Activated effector memory CD4-positive, alpha-beta T cell treated with Interleukin-2 at 50 U/mL for 16 hours (primary cell): ENCODE data around the gene EEF1B2.
"Not testable (repeated sequence)": the region's sequence is repeated elsewhere in the genome, so short reads cannot be mapped to it uniquely, and the experiment has no call there.

Source experiments
- DNase-seq: peaks from one replicate; pipeline ENCODE4 v3.0.0-alpha.2; 2020

EEF1B2 gene

DNA sequence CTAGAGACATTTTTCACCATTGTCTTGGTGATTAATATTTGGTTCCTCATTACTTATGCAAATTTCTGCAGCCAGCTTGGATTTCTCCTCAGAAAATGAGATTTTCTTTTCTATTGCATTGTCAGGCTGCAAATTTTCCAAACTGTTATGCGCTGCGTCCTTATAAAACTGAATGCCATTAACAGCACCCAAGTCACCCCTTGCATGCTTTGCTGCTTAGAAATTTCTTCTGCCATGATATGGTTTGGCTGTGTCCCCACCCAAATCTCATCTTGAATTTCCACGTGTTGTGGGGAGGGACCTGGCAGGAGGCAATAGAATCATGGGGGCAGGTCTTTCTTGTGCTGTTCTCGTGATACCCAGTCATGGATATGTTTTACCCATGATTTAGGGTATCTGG lies 8.5 kb downstream of the EEF1B2 start:
- not testable (repeated sequence) for DNase-seq

- not testable (repeated sequence) for DNase-seq
These were observed 12.1 kb downstream of the EEF1B2 start for GRCh38 chr2:206171624-206172397.

- no peak for DNase-seq
These were observed 13.5 kb downstream of the EEF1B2 start for GRCh38 chr2:206173147-206173546.

DNA sequence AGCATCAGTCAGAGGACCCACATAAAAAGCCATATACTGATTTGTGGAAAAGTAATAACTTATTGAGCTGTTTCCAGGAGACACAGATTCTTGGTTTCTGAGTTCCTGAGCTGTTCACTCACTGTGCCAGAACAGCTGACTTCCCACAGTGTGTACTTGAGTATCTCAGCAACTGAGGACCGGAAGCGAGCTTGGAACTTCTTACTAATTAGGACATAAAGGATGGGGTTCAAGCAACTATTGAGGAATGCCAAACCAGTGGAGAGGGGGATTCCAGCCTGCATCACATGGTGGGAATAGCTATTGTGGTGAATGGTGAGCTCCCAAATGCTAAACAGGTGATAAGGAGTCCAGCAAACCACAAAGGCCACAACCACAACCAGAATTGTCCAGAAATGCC lies 16.4 kb downstream of the EEF1B2 start:
- DNase-seq: no peak

DNA sequence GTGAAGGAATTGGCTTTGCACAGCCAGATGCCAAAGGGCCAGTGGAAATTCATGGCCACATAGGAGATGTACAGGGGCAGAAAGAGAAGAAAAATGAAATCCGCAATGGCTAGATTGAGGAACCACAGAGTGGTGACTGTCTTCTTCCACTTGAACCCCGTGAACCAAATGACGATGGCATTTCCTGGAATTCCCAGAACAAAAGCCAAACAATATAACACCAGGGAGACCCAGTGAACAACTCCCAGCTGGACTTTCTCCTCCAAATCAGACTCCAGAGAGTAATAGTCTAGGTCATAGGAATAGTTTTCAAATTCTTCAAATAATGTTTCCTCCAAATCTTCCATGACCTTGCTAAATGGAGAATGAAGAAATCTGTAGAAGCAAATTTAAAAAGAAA lies 17.2 kb downstream of the EEF1B2 start:
- no peak for DNase-seq

GRCh38 chr2:206181526-206181925 lies 21.8 kb downstream of the EEF1B2 start:
- not testable (repeated sequence) for DNase-seq

DNA sequence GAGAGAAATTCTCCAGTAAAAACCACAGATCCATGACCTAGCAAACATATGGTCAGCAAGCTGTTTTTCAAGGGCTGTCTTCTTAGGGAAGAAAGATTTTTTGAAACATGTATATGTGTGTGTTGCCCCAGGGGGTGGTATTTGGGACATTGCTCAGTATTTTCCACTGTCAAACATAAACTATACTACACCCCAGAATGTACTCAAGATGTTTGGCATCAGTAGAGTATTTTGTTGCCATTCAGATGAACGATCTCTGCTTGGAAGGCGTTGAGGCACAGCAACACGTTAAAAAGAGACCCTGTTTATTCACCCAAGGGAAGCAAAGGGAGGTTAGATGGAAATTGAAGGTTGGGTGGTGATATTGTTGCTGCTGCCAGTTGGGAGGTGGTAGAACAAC lies 30.0 kb downstream of the EEF1B2 start:
- DNase-seq: no peak

- no peak for DNase-seq
These were observed 30.4 kb downstream of the EEF1B2 start for GRCh38 chr2:206190111-206190510.

DNA sequence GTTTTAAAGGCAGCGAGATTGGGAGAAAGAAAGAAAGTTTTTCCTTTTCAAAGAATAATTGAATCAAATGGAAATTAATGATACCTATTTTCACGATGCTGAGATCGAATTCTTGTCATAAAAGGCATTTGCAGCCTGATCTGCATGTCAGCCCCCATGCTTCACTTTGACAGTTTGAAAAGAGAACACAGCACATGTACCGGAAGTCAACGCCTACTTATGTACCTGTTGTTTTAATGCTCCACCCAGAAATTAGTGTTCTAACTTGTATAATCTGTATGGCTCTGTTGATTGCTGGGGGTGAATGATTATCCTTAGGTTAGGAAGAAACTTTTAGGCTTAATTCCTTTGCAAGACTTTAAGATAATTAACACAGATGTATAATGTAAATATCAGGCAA lies 31.0 kb downstream of the EEF1B2 start:
- DNase-seq: no peak

DNA sequence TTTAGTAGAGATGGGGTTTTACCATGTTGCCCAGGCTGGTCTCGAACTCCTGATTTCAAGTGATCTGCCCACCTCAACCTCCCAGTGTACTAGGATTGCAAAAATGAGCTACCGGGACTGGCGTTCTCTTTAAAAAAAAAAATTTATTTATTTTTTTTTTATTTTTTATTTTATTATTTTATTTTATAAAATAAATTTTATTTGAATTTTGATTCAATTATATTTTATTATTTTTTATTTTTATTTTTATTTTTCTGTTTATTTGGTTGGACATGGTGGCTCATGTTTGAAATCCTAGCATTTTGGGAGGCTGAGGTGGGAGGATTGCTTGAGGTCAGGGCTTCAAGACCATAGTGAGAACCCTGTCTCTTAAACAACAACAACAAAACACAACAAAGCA lies 32.5 kb downstream of the EEF1B2 start:
- no peak for DNase-seq

GRCh38 chr2:206193671-206194357 lies 34.1 kb downstream of the EEF1B2 start:
- DNase-seq: no peak

DNA sequence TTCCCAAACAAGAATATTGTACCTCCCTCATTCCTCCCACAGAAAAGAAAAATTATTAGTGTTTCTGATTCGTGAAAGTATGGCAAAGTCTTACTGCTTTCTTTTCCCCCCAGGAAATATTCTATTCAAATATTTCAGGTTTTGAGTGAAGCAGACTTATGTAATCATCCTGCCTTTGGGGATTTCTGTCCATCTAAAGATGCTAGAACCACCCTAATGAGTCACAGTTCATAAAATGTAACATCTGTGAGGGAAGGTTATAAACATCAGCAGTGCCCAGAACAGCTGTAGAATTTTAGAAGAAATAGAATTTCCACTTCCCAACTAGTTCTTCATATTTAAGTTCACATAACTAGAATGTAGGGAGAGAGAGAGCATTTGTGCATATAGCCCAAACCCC lies 39.0 kb downstream of the EEF1B2 start:
- no peak for DNase-seq

DNA sequence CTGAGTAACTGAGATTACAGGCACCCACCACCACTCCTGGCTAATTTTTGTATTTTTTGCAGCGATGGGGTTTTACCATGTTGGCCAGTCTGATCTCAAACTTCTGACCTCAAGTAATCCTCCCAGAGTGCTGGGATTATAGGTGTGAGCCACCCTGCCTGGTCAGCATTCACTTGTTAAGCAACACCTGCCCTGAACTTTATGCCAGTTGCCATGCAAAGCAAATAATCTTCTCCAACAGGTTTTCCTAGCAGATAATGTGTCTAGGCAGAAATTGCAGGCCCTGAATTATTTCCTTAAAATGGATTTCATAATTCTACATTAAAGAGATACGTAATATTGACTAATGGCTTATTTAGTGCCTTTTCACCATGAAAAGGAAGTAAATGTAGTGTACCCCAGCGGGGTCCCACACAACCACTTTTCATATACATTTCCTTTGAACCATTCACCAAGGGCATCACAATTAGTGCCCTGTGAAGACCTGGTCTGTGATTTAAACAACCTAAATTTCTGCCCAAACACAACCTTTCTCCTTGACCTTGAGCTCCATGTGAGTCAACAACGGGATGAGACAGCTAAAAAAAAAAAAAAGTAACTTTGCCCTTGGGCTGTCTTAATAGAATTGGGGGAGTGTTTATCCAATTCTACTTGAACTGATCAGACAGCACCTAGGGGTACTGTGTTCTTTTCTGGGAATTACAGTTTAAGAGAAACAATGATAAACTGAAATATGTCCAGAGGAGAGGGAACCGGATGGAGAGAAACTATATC lies 41.6 kb downstream of the EEF1B2 start:
- no peak for DNase-seq

- DNase-seq: no peak
These were observed 42.8 kb downstream of the EEF1B2 start for GRCh38 chr2:206202446-206202845.

DNA sequence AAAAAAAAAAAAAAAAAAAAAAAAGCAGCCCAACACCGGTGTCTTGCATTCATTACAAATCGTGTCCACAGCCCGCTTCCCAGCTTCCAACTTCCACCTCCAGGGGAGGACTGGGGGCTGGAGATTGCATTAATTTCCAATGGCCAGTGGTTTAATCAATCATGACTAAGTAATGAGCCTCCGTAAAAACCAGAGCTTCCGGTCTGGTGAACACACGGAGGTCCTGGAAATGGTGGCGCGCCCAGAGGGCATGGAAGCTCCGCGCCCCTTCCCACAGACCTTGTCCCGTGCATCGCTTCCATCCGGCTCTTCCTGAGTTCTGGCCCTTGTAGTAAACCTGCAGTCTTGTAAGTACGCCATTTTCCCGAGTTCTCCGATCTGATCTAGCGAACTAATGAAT lies 43.6 kb downstream of the EEF1B2 start:
- DNase-seq: no peak

GRCh38 chr2:206204710-206205109 lies 45.0 kb downstream of the EEF1B2 start:
- no peak for DNase-seq

DNA sequence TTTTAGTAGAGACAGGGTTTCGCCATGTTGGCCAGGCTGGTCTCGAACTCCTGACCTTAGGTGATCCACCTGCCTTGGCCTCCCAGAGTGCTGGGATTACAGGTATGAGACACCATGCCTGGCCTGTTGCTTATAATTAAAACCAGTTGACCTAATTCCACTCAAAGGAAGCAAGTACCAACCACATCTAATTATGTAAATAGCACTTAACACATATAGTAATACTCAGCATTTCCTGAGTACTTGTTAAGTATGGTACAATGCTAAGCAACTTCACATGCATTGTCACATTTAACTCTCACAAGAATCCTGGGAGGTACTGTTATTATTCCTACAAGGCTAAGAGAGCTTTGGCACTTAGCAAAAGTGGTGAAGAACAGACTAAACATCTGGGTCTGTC lies 47.6 kb downstream of the EEF1B2 start:
- DNase-seq: not testable (repeated sequence)

GRCh38 chr2:206208900-206209299 lies 49.2 kb downstream of the EEF1B2 start:
- no peak for DNase-seq

DNA sequence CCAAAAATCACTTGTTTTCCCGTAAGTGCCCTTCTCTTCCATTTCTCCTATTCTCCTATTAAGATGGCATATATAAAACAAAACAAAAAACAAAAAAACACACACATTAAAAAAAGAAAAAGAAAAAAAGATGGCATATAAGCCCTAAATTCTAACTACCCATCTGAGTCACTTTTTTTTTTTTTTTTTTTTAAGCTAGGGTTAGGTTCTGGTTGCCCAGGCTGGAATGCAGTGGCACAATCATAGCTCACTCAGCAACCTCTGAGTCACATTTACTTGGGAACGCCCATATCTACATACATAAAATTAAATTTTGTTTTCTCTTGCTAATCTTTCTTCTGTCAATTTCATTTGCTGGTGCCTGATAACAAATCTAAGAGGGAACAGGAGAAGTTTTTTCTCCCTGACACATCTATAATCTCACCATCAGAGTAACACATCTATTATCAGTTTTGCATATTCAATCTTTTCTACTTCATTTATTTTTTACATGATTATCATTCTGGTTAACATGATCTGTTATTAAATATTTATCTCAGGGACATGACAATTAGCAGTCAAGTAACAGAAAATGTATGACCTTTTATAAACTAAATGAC lies 52.1 kb downstream of the EEF1B2 start:
- no peak for DNase-seq
